ENCODE results near the gene LRRC4C. TPM values are rescaled to one million over a fixed set of nuclear protein-coding genes. Genes with fewer than 3 reads are reported as not detected.

Gene LRRC4C
- total RNA-seq, 1 donor from 2014 or later, result 1.2 TPM

DNA sequence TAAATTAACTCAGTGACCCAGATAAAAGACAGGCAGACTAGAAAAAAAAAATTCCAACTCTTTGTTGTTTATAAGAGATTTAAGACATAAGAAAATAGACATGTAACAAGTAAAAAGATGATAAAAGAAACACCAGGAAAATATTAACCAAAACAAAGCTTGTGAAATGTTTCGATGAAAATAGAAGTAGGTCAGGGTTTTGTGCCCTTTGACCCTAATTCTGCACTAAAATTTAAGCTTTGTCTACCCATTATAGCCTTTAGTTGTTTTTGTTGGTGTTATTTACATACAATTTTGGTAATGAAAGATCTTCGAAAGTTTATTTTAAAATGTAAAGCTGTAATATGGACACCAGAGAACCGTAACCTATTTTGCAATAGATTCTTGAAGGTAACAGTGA, 75.7 kb downstream of the LRRC4C start:
- H3K36me3 Mint-ChIP-seq (ENCODE audit: low read depth, unreplicated experiment), result no peaks in the 10 kb centered on the region

DNA sequence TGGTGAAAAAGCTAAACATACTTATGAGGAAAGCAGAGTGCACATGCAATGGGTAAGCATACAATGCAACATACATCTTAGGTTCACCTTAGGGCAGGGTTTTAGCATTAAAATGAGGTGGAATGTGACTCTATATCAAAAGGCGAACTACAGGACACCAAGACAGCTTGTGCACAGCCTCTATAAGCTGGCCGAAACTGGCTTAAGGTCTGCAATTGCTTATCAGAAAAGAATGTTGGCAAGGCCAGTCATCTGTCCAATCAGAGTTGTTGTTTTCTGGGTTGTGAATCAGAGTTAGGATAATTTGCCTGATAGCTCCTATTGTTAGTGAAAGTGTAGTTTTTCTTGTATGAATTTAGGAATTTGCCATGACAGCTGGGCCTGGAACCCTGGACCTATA, 76.5 kb downstream of the LRRC4C start:
- Mint-ChIP-seq H3K27me3 (ENCODE audit: unreplicated experiment) (peaks cover 2% of the 10 kb centered on the region), H3K4me3 (ENCODE audit: unreplicated experiment) (no peak overlapping the region), H3K27ac (ENCODE audit: unreplicated experiment) (no peak overlapping the region), H3K36me3 (ENCODE audit: low read depth, unreplicated experiment) (no peaks in the 10 kb centered on the region), H3K4me1 (ENCODE audit: unreplicated experiment) (no peaks in the 10 kb centered on the region), H3K9me3 (ENCODE audit: unreplicated experiment) (no peaks in the 10 kb centered on the region)
- no peak for DNase-seq (ENCODE audit: low spot score)
- TF ChIP-seq, protein P1, sequence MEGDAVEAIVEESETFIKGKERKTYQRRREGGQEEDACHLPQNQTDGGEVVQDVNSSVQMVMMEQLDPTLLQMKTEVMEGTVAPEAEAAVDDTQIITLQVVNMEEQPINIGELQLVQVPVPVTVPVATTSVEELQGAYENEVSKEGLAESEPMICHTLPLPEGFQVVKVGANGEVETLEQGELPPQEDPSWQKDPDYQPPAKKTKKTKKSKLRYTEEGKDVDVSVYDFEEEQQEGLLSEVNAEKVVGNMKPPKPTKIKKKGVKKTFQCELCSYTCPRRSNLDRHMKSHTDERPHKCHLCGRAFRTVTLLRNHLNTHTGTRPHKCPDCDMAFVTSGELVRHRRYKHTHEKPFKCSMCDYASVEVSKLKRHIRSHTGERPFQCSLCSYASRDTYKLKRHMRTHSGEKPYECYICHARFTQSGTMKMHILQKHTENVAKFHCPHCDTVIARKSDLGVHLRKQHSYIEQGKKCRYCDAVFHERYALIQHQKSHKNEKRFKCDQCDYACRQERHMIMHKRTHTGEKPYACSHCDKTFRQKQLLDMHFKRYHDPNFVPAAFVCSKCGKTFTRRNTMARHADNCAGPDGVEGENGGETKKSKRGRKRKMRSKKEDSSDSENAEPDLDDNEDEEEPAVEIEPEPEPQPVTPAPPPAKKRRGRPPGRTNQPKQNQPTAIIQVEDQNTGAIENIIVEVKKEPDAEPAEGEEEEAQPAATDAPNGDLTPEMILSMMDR (IDR thresholded peaks at IDR 0.05; ENCODE audit: unreplicated experiment), result no peak

More for the DNA sequence above, 75.7 kb downstream of the LRRC4C start:
- Mint-ChIP-seq H3K27me3 (ENCODE audit: unreplicated experiment) (peaks cover 2% of the 10 kb centered on the region), H3K27ac (ENCODE audit: unreplicated experiment) (no peak overlapping the region), H3K4me1 (ENCODE audit: unreplicated experiment) (no peaks in the 10 kb centered on the region), H3K4me3 (ENCODE audit: unreplicated experiment) (no peak overlapping the region), H3K9me3 (ENCODE audit: unreplicated experiment) (no peaks in the 10 kb centered on the region)
- no peak for DNase-seq (ENCODE audit: low spot score)
- TF ChIP-seq, protein P1 (IDR thresholded peaks at IDR 0.05; ENCODE audit: unreplicated experiment), result no peak

DNA sequence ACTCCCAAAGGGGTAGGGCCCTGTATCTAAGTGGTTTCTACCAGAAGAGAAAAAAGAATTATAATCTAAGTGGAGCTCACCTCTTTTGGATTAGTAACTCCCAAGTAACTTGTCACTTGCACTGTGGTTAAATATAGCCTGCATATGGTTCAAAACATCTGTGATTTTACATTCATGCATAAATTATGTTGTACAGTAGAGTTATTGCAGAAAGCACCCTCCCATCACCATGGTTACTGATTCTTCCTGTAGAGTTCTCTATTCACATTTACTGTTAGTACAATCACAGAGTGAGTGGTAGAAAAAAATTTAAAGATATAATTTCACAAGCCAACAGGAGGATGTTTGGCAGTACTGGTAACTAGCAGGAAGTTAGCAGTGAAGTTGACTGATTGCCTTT, 80.4 kb downstream of the LRRC4C start:
- Mint-ChIP-seq H3K9me3 (ENCODE audit: unreplicated experiment) (no peaks in the 10 kb centered on the region), H3K4me3 (ENCODE audit: unreplicated experiment) (no peak overlapping the region), H3K4me1 (ENCODE audit: unreplicated experiment) (no peaks in the 10 kb centered on the region), H3K27me3 (ENCODE audit: unreplicated experiment) (peaks cover 2% of the 10 kb centered on the region), H3K27ac (ENCODE audit: unreplicated experiment) (no peak overlapping the region), H3K36me3 (ENCODE audit: low read depth, unreplicated experiment) (no peaks in the 10 kb centered on the region)
- no peak for DNase-seq (ENCODE audit: low spot score)
- TF ChIP-seq, protein P1 (IDR thresholded peaks at IDR 0.05; ENCODE audit: unreplicated experiment), result no peak

DNA sequence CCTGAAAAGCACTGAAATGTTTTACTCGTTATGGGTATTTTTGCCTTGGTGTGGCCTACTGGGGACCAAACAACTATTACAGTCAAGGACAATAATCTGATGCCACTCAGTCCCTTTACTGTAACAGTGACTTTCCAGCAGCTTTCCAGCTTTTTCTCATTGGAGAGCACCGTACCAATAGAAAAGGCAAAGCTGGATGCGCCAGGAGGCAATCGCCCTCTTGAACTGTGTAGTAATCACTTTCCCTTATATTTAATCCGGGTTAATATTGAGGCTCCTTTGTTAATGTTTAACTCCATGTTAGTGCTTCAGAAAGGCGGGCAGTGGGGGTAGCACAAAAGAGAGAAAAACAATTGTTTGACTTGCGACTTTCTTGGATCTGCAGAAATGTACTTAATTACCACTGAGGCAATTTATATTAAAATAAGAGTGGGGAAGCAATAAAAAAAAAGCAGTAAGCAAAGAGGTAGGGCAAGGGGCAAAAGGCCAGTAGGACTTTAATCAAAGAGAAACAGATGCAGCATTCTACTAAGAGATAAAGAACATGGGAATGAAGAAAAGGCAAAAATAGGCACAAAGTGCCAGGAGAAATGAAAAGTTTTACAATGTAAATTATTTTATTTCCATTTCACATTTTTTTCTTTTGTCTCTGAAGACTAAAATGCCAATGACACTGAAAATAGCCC, 81.6 kb downstream of the LRRC4C start:
- TF ChIP-seq, protein P1 (IDR thresholded peaks at IDR 0.05; ENCODE audit: unreplicated experiment), result no peak
- peaks cover 2% of the 10 kb centered on the region for H3K27me3 Mint-ChIP-seq (ENCODE audit: unreplicated experiment)
- DNase-seq (ENCODE audit: low spot score), result no peak
- no peak overlapping the region for H3K27ac Mint-ChIP-seq (ENCODE audit: unreplicated experiment)
- no peaks in the 10 kb centered on the region for H3K9me3 Mint-ChIP-seq (ENCODE audit: unreplicated experiment)
- no peak overlapping the region for H3K4me3 Mint-ChIP-seq (ENCODE audit: unreplicated experiment)
- H3K36me3 Mint-ChIP-seq (ENCODE audit: low read depth, unreplicated experiment), result no peaks in the 10 kb centered on the region
- H3K4me1 Mint-ChIP-seq (ENCODE audit: unreplicated experiment), result no peaks in the 10 kb centered on the region

DNA sequence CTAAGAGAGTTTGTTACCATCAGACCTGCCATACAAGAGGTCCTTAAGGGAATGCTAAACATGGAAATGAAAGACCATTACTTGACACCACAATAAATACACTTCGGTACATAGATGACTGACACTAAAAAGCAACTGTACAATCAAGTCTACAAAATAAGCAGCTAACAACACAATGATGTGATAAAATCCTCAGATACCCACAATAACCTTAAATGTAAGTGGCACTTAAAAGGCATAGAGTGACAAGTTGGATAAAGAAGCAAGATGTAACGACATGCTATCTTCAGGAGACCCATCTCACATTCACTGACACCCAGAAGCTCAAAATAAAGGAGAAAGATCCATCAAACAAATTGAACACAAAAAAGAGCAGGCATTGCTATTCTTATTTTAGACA, 107.6 kb downstream of the LRRC4C start:
- Mint-ChIP-seq H3K4me3 (ENCODE audit: unreplicated experiment) (no peak overlapping the region), H3K36me3 (ENCODE audit: low read depth, unreplicated experiment) (no peaks in the 10 kb centered on the region), H3K27ac (ENCODE audit: unreplicated experiment) (no peak overlapping the region), H3K27me3 (ENCODE audit: unreplicated experiment) (no peaks in the 10 kb centered on the region), H3K4me1 (ENCODE audit: unreplicated experiment) (no peaks in the 10 kb centered on the region), H3K9me3 (ENCODE audit: unreplicated experiment) (no peaks in the 10 kb centered on the region)
- TF ChIP-seq, protein P1 (IDR thresholded peaks at IDR 0.05; ENCODE audit: unreplicated experiment), result no peak
- DNase-seq (ENCODE audit: low spot score), result no peak
